AG04449 (cell line): ENCODE data around the gene PLP2.
A peak's percentile ranks its signal among the peaks of the same experiment; 100 is the strongest.

Experiments used
- CTCF ChIA-PET: fragments of 350-600 bp; formaldehyde crosslinking; extraction: SDS; loops from one replicate; lab custom pipeline; 2021; ENCODE audit warnings: antibody characterized with exemption; lab: Yijun Ruan, JAX
- POLR2A ChIA-PET: fragments of 400-600, 350-600 bp; formaldehyde crosslinking; extraction: SDS; loops from one replicate; lab custom pipeline; 2020; ENCODE audit warnings: antibody characterized with exemption, inconsistent platforms; lab: Yijun Ruan, JAX
- DNase-seq: peaks from one replicate; pipeline ENCODE4 v3.0.0-alpha.2; 2010; ENCODE audit warnings: low read depth, low spot score
- H3K4me3 ChIP-seq: 2 replicates; pipeline ENCODE4 v1.5.1; 2011; ENCODE audit warnings: low read depth, mild to moderate bottlenecking, control low read depth, low read length
- TF ChIP-seq, protein P1 (sequence below): IDR thresholded peaks from one replicate; pipeline ENCODE4 v1.5.1; 2011; ENCODE audit warnings: mild to moderate bottlenecking, moderate library complexity, low read length, control low read depth, inconsistent platforms; ENCODE audit not compliant: insufficient read depth; ENCODE audit errors: missing control alignments

The PLP2 gene

GRCh38 chrX:49155243-49155899, 16.3 kb upstream of the PLP2 start:
- H3K4me3 ChIP-seq = peak overlapping the region; percentile 43
- ChIA-PET POLR2A (interaction anchor here (0.7 to 0.8 kb wide), 3 partner anchors 9 to 76 kb away, joined by 3 read pairs; partner anchors contain the start of gene WDR45), CTCF (interaction anchor here (0.6 to 2.5 kb wide), 21 partner anchors 10 to 322 kb away, joined by 3 to 34 read pairs (median 3); no protein-coding TSS in a partner anchor)
- DNase-seq = no peak
- TF ChIP-seq, protein P1, sequence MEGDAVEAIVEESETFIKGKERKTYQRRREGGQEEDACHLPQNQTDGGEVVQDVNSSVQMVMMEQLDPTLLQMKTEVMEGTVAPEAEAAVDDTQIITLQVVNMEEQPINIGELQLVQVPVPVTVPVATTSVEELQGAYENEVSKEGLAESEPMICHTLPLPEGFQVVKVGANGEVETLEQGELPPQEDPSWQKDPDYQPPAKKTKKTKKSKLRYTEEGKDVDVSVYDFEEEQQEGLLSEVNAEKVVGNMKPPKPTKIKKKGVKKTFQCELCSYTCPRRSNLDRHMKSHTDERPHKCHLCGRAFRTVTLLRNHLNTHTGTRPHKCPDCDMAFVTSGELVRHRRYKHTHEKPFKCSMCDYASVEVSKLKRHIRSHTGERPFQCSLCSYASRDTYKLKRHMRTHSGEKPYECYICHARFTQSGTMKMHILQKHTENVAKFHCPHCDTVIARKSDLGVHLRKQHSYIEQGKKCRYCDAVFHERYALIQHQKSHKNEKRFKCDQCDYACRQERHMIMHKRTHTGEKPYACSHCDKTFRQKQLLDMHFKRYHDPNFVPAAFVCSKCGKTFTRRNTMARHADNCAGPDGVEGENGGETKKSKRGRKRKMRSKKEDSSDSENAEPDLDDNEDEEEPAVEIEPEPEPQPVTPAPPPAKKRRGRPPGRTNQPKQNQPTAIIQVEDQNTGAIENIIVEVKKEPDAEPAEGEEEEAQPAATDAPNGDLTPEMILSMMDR = no peak

- CTCF ChIA-PET = interaction anchor here (0.6 to 2.5 kb wide), 20 partner anchors 10 to 323 kb away, joined by 3 to 34 read pairs (median 3); no protein-coding TSS in a partner anchor
- no peak for DNase-seq
- H3K4me3 ChIP-seq = peak overlapping the region; percentile 53
- POLR2A ChIA-PET = interaction anchor here (0.7 kb wide), 1 partner anchor 77 kb away, joined by 3 read pairs; the partner anchor contains the start of gene WDR45
- TF ChIP-seq, protein P1 = peak; percentile 76
These were observed 15.5 kb upstream of the PLP2 start for GRCh38 chrX:49155900-49156837.

DNA sequence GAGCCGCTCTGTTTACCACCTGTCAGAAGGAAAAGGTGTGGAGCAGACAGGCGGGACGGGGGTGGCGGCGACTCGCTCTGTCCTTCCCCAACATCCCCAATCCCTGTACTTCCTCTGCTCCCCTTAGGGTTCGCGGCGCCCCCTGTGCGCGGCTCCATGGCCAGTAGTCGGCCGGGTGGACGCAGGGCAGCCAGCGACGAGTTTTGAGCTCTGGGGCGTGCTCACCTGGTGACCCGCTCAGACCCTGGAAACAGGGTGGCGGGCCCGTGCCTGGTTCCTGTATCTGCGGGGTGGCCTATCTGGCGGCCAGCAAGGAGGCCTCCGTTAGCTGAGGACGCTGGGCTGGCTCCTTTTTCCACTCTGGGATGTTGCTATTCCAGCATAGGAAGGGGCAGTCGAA, 14.5 kb upstream of the PLP2 start:
- no peak overlapping the region for H3K4me3 ChIP-seq
- POLR2A ChIA-PET = no interaction called here
- CTCF ChIA-PET = interaction anchor here (0.9 to 2.6 kb wide), 3 partner anchors 10 to 22 kb away, joined by 3 to 11 read pairs (median 4); no protein-coding TSS in a partner anchor
- DNase-seq = no peak
- TF ChIP-seq, protein P1 = no peak

DNA sequence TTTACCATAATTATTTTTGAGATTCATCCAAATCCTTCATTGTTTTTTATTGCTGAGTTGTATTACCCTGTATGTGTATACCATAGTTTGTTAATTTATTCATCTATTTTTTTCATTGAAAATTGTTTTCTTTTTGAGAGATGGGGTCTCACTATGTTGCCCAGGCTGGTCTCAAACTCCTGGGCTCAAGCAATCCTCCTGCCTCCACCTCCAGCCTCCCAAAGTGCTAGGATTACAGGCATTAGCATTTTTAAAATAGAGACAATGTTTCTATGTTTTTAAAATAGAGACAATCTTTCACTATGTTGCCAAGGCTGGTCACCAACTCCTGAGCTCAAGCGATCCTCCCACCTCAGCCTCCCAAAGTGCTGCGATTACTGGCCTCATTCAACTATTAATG, 10.8 kb upstream of the PLP2 start:
- ChIA-PET CTCF (no interaction called here), POLR2A (no interaction called here)
- TF ChIP-seq, protein P1 = no peak
- H3K4me3 ChIP-seq = no peak overlapping the region
- no peak for DNase-seq

DNA sequence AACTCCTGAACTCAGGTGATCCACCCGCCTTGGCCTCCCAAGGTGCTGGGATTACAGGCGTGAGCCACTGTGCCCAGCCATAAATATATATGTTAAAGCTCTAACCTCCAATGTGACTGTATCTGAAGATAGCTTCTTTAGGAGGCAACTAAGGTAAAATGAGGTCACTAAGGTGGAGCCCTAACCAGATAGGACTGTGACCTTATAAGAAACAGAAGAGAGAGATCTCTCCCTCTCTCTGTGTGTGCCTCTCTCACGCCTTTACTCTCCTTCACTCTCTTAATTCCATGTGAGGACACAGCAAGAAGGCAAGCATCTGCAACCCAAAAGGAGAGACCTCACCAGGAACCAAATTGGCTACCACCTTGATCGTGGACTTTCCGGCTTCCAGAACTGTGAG, 10.1 kb upstream of the PLP2 start:
- no peak for DNase-seq
- ChIA-PET POLR2A (no interaction called here), CTCF (no interaction called here)
- TF ChIP-seq, protein P1 = no peak
- no peak overlapping the region for H3K4me3 ChIP-seq
